C4-2B (cell line): Measurements from ENCODE around the gene METTL23.

Experiments
- ZFX ChIP-seq: fragments of 450-650 bp; IDR thresholded peaks from 2 replicates; pipeline ENCODE4 v1.6.1; 2017
- TF ChIP-seq, protein P1 (sequence below): fragments of 450-650 bp; conservative IDR thresholded peaks from 2 replicates; pipeline ENCODE4 v1.5.1; 2017; ENCODE audit warnings: mild to moderate bottlenecking

DNA sequence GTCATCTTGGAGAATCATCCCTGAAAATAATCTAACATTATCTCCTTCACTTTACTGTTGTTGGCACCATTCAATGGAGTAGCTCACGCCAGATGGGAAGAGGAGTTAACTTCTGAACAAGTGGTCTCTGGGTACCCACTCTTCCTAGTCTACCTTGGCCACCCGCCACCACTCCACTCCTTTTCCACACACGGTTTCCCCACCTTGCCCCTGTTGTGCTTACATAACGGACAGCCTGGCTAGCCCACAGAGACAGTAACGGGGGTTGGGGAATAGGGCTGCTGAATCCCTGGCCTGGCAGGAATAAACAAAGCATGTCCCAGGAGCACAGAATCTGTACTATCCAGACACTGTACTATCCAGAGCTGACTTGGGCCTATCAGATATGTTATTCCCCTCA, 12.3 kb upstream of the METTL23 start:
- TF ChIP-seq, protein P1, sequence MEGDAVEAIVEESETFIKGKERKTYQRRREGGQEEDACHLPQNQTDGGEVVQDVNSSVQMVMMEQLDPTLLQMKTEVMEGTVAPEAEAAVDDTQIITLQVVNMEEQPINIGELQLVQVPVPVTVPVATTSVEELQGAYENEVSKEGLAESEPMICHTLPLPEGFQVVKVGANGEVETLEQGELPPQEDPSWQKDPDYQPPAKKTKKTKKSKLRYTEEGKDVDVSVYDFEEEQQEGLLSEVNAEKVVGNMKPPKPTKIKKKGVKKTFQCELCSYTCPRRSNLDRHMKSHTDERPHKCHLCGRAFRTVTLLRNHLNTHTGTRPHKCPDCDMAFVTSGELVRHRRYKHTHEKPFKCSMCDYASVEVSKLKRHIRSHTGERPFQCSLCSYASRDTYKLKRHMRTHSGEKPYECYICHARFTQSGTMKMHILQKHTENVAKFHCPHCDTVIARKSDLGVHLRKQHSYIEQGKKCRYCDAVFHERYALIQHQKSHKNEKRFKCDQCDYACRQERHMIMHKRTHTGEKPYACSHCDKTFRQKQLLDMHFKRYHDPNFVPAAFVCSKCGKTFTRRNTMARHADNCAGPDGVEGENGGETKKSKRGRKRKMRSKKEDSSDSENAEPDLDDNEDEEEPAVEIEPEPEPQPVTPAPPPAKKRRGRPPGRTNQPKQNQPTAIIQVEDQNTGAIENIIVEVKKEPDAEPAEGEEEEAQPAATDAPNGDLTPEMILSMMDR, result no peak
- TF ChIP-seq ZFX, result no peak
